ENCODE data around the gene NPAS2.

The NPAS2 gene

GRCh38 chr2:100964681-100965169 lies 144.8 kb downstream of the NPAS2 start:
- H3K27me3 ChIP-seq (replicated peaks; ENCODE audit: insufficient read depth, low read length): no peaks in the 10 kb centered on the region
- no peak overlapping the region for H3K4me3 ChIP-seq (ENCODE audit: low read length)
- H3K79me2 ChIP-seq (ENCODE audit: low read length): no peaks in the 10 kb centered on the region
- no peak for DNase-seq
- no peak overlapping the region for H3K27ac ChIP-seq (ENCODE audit: low read length)
- H3K9me2 ChIP-seq (replicated peaks; ENCODE audit: insufficient read depth, low read length): no peaks in the 10 kb centered on the region
- TF ChIP-seq EZH2phosphoT487 (IDR thresholded peaks at IDR 0.05; ENCODE audit: low read length) (no peak), EZH2 (optimal IDR thresholded peaks at IDR 0.05; ENCODE audit: low read depth, low read length) (no peak)
- TF ChIP-seq, protein P1, sequence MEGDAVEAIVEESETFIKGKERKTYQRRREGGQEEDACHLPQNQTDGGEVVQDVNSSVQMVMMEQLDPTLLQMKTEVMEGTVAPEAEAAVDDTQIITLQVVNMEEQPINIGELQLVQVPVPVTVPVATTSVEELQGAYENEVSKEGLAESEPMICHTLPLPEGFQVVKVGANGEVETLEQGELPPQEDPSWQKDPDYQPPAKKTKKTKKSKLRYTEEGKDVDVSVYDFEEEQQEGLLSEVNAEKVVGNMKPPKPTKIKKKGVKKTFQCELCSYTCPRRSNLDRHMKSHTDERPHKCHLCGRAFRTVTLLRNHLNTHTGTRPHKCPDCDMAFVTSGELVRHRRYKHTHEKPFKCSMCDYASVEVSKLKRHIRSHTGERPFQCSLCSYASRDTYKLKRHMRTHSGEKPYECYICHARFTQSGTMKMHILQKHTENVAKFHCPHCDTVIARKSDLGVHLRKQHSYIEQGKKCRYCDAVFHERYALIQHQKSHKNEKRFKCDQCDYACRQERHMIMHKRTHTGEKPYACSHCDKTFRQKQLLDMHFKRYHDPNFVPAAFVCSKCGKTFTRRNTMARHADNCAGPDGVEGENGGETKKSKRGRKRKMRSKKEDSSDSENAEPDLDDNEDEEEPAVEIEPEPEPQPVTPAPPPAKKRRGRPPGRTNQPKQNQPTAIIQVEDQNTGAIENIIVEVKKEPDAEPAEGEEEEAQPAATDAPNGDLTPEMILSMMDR (IDR thresholded peaks at IDR 0.05; ENCODE audit: low read length): no peak
- H3K36me3 ChIP-seq (replicated peaks; ENCODE audit: insufficient read depth, low read length): no peaks in the 10 kb centered on the region
- peaks cover 11% of the 10 kb centered on the region for H3K4me1 ChIP-seq (ENCODE audit: low read length)
- H2AFZ ChIP-seq (ENCODE audit: low read length): no peak overlapping the region
- no peak overlapping the region for H3K4me2 ChIP-seq (ENCODE audit: low read depth, low read length)
- H4K20me1 ChIP-seq (ENCODE audit: insufficient read depth, low read length): no peaks in the 10 kb centered on the region
- H3F3A ChIP-seq (ENCODE audit: insufficient read depth, low read length): 0 out of 2 replicates have a peak, but pooled peaks cover 2% of the 10 kb centered on the region
- no peaks in the 10 kb centered on the region for H3K9me3 ChIP-seq (replicated peaks; ENCODE audit: insufficient read depth, low read length)
- no peak overlapping the region for H3K9ac ChIP-seq (ENCODE audit: low read length)

GRCh38 chr2:100965596-100965995 lies 145.7 kb downstream of the NPAS2 start:
- Histone ChIP-seq H3K9me2 (replicated peaks; ENCODE audit: insufficient read depth, low read length) (no peaks in the 10 kb centered on the region), H3K4me1 (ENCODE audit: low read length) (peaks cover 4% of the 10 kb centered on the region), H2AFZ (ENCODE audit: low read length) (no peak overlapping the region), H3F3A (ENCODE audit: insufficient read depth, low read length) (no peaks in the 10 kb centered on the region), H3K4me3 (ENCODE audit: low read length) (no peak overlapping the region), H3K79me2 (ENCODE audit: low read length) (no peaks in the 10 kb centered on the region), H3K9ac (ENCODE audit: low read length) (no peak overlapping the region), H3K9me3 (replicated peaks; ENCODE audit: insufficient read depth, low read length) (no peaks in the 10 kb centered on the region), H3K27ac (ENCODE audit: low read length) (no peak overlapping the region), H3K36me3 (replicated peaks; ENCODE audit: insufficient read depth, low read length) (no peaks in the 10 kb centered on the region), H3K4me2 (ENCODE audit: low read depth, low read length) (no peak overlapping the region), H3K27me3 (replicated peaks; ENCODE audit: insufficient read depth, low read length) (no peaks in the 10 kb centered on the region), H4K20me1 (ENCODE audit: insufficient read depth, low read length) (no peaks in the 10 kb centered on the region)
- TF ChIP-seq EZH2 (optimal IDR thresholded peaks at IDR 0.05; ENCODE audit: low read depth, low read length): no peak
- no peak for TF ChIP-seq EZH2phosphoT487 (IDR thresholded peaks at IDR 0.05; ENCODE audit: low read length)
- TF ChIP-seq, protein P1 (IDR thresholded peaks at IDR 0.05; ENCODE audit: low read length): no peak
- DNase-seq: no peak

- Histone ChIP-seq H3K9me3 (replicated peaks; ENCODE audit: insufficient read depth, low read length) (no peaks in the 10 kb centered on the region), H3K27ac (ENCODE audit: low read length) (no peak overlapping the region), H3K36me3 (replicated peaks; ENCODE audit: insufficient read depth, low read length) (no peaks in the 10 kb centered on the region), H3K9me2 (replicated peaks; ENCODE audit: insufficient read depth, low read length) (no peaks in the 10 kb centered on the region), H3K79me2 (ENCODE audit: low read length) (no peaks in the 10 kb centered on the region), H3K9ac (ENCODE audit: low read length) (no peak overlapping the region), H3K4me2 (ENCODE audit: low read depth, low read length) (no peak overlapping the region), H2AFZ (ENCODE audit: low read length) (no peak overlapping the region), H3K4me3 (ENCODE audit: low read length) (no peak overlapping the region), H3F3A (ENCODE audit: insufficient read depth, low read length) (no peaks in the 10 kb centered on the region), H3K4me1 (ENCODE audit: low read length) (no peaks in the 10 kb centered on the region), H3K27me3 (replicated peaks; ENCODE audit: insufficient read depth, low read length) (no peaks in the 10 kb centered on the region), H4K20me1 (ENCODE audit: insufficient read depth, low read length) (no peaks in the 10 kb centered on the region)
- no peak for DNase-seq
- TF ChIP-seq, protein P1 (IDR thresholded peaks at IDR 0.05; ENCODE audit: low read length): no peak
- no peak for TF ChIP-seq EZH2phosphoT487 (IDR thresholded peaks at IDR 0.05; ENCODE audit: low read length)
- TF ChIP-seq EZH2 (optimal IDR thresholded peaks at IDR 0.05; ENCODE audit: low read depth, low read length): no peak
Observed at GRCh38 chr2:100967716-100968115, 147.8 kb downstream of the NPAS2 start.

All from MM.1S (cell line).